T-helper 2 cell treated with Interferon-gamma antibody and Interleukin-4, amounts not matched to agents 100 ng/mL and 5 ng/mL, for 36 hours (primary cell): ENCODE results near the gene NOX3. TPM values are rescaled to one million over a fixed set of nuclear protein-coding genes. Genes with fewer than 3 reads are reported as not detected.

ENCODE experiments used
- intact Hi-C: fragments of 100-400 bp; cut with micrococcal nuclease; formaldehyde crosslinking; loops from one replicate; pipeline ENCODE4 v1.15.1; 2023
- total RNA-seq: library from RNA; stranded (reverse); gene quantifications from 2 replicates; pipeline ENCODE4 v1.2.3, GENCODE V29; 2022

NOX3 gene
- total RNA-seq, 1 donor from 2014 or later = not detected

GRCh38 chr6:155402656-155403304 lies 52.9 kb downstream of the NOX3 start:
- intact Hi-C loops = no loop called here

- intact Hi-C loops = no loop called here
Observed at GRCh38 chr6:155400654-155400965, 55.0 kb downstream of the NOX3 start.

DNA sequence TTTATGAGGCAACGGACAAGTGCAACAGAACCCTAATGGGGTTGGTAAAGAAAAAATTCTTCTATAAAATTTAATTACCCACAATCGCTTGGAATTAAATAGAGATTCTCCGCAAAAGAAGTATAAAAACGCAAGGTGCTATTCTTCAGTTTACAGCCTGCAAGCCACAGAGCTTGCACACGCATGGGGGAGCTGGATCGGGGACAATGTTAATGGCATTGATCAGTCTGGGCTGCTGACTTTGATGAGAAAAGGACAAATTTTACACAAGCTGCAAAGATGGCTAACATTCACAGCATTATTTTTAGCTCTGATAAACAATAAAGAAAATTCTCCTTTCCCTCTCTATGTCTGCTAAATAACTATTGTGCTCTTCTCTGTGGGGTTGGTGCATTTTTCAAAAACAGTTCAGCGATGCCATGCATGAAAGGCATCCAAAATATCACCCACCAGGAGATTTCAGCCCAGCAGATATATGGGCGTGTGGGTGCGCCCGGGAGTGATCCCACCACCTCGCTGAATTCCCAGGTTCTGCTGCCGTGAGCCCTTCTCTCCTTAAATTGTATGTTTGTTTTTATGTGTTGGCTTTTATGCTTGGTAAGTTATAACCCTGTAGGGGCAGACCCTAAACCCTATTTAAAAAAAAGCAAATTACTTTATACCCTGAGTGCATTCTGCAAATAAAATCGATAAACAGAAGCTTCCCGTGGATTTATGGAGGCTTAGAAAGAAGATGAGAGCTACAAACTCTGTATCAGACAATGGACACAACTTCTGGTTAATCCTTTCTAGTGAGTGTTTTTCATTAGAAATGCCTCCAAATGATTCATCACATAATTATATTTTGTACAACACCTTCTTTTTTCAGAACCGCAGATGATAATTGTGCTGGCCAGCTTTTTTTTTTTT lies 55.6 kb downstream of the NOX3 start:
- intact Hi-C loops = no loop called here

DNA sequence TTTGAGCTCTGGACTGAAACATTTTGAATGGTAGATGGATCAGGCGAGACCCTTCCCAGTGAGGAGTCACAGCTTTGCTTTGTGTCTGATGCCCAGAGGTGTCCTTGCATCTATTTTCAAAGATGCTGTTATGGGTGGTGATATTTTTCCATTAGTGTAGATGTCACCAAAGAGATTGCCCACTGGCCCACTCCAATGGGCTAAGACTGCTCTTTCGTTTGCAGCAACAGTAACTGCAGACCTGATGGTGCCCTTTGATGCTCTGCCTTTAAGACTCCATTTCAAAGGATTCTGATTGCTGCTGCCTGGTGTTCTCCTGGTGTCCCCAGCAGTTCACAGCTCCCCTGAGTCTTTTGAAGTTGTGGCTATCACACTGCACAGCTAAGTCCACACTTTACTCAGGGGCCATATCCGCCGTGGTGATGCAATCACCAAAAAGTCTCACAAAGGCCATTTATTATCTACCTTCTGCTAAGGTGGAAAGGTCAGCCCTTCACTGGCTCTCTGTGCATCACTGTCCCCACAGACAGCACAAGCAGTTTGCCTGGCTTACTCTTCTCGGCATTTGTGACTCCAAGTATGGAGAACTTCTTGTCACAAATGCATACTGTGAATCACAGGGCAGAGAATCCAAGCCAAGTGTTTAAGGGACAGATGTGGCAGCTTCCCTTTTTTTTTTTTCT lies 56.4 kb downstream of the NOX3 start:
- intact Hi-C loops = no loop called here

DNA sequence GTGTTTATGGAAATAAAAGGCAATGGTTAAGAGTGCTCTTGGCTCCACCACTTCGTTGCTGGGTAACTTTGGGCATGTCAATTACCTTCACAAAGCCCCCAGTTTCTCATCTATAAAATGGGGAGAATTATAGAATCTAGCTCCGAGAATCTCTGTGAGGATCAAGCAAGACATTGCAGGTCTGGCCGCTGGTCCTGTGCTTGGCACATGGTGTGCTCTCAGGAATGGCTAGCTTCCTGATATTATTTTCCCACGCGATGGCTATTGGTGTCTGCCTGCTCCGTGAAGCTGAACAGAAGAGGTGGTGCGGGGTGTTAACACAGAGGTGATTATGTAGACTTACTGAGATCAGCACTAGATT lies 57.0 kb downstream of the NOX3 start:
- intact Hi-C loops = no loop called here

GRCh38 chr6:155398221-155398620 lies 57.4 kb downstream of the NOX3 start:
- intact Hi-C loops = no loop called here

DNA sequence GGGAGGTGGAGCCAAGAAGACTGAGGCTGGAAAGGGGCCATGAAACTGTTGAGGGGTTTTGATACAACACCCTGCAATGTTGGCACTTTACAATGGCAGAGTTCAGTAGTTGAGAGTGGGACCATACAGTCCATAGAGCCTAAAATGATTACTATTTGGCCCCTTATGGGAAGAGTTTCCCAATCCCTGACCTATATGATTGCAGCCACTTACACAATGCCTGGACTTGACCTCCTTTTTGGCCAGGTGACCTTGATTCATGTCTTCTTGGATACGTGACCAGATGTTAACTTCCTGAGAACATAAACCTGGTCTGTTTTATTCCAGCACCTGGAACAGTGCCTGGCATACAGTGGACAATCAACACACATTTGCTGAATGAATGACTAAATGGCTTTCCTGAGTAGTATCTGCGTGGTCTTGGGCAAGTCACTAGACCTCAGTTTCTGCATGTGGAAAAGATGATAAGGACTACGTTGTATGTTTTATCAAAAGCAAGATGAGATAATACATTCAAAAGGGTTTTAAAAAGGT lies 58.4 kb downstream of the NOX3 start:
- intact Hi-C loops = no loop called here

DNA sequence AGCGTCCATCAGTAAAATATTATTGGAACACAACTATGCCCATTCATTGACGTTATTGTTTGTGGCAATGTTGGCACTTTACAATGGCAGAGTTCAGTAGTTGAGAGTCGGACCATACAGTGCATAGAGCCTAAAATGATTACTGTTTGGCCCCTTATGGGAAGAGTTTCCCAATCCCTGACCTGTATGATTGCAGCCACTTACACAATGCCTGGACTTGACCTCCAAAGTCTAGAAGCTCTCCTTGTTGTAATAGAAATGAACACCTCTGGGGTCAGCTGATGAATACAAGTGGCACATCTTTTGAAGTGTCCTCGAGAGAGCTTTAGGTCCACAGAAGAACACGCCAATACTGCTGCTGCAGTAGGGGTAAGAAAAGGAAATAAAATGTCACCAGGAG lies 59.0 kb downstream of the NOX3 start:
- intact Hi-C loops = no loop called here

GRCh38 chr6:155395339-155395738 lies 60.3 kb downstream of the NOX3 start:
- intact Hi-C loops = no loop called here

GRCh38 chr6:155389130-155389529 lies 66.5 kb downstream of the NOX3 start:
- intact Hi-C loops = no loop called here

- intact Hi-C loops = no loop called here
Observed at GRCh38 chr6:155388591-155388990, 67.0 kb downstream of the NOX3 start.

DNA sequence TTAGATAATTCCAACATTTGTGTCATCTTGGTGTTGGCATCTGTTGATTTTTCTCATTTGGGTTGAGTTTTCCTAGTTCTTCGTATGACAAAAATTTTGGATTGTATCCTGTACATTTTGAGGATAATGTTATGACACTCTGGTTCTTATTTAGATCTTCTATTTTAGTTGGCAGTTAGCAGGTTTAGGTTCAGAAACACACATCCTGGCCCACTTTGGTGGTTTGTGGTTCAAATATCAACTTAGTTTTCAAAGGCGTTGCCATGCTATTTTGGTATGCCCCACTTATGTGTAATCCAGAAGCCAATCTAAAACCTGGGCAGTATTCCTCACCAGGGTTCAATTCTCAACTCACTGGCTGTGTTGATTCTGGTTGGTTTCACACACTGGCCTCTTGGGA lies 68.2 kb downstream of the NOX3 start:
- intact Hi-C loops = no loop called here

- intact Hi-C loops = no loop called here
Observed at GRCh38 chr6:155384321-155384952, 71.2 kb downstream of the NOX3 start.

DNA sequence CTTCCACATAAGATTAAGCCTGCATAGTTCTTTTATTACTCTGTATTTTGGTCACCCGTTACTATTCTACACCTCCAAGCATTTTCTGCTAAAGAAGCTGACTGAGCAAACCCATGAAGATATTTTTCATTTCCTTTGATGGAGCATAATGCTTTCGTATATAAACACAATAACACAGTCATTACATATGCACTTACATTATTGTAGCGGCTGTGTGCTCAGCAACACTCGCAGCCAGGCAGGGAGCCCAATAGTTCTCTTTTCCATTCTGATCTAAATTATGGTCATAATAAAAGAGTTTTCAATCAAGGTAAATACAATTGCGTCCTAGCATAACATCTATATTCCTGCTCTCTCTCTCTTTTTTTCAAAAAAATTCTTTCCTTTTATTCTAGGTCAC lies 71.7 kb downstream of the NOX3 start:
- intact Hi-C loops = no loop called here

GRCh38 chr6:155382338-155382685 lies 73.3 kb downstream of the NOX3 start:
- intact Hi-C loops = no loop called here

- intact Hi-C loops = no loop called here
Observed at GRCh38 chr6:155381673-155382337, 73.8 kb downstream of the NOX3 start.

- intact Hi-C loops = no loop called here
Observed at GRCh38 chr6:155380666-155381332, 74.8 kb downstream of the NOX3 start.

GRCh38 chr6:155378724-155379123 lies 76.9 kb downstream of the NOX3 start:
- intact Hi-C loops = no loop called here

- intact Hi-C loops = no loop called here
Observed at GRCh38 chr6:155378276-155378675, 77.4 kb downstream of the NOX3 start.

DNA sequence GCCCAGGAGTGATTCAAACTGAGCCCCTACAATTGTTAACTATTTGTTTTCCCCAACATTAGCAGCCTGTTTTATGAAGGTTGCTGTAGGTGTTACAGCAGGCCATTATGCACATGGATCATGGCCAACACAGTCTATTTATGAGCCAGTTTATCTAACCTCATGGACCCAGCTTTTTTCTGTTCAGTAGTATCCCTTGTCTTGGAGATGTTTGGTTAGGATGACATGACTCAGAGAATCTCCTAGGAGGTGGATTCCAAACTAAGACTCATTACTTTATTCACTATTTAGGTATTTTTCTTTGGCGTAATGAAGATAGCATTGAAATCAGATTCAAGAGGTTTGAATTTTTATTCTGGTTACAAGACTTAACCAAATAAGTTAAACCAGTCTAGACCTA lies 78.6 kb downstream of the NOX3 start:
- intact Hi-C loops = no loop called here

GRCh38 chr6:155375801-155376200 lies 79.8 kb downstream of the NOX3 start:
- intact Hi-C loops = no loop called here
